Left colon (tissue), 2 donors: ENCODE measurements around the gene RAVER2. TPM values are rescaled to one million over a fixed set of nuclear protein-coding genes. Genes with fewer than 3 reads are reported as not detected.
"Not testable (repeated sequence)": the region's sequence is repeated elsewhere in the genome, so short reads cannot be mapped to it uniquely, and the experiment has no call there.

ENCODE experiments used
- ATAC-seq: fragments of 200-7000 bp; cut with Tn5 transposase; one replicate; pipeline ENCODE4 v1.9.1; 2020; ENCODE audit warnings: mild to moderate bottlenecking, moderate library complexity
- DNase-seq, 2 donors: peaks; one replicate each; pipeline ENCODE4 v3.0.0-alpha.2; 2020
- intact Hi-C, 2 donors: fragments of 100-400 bp; cut with DNase I in 1 of 2; cut with micrococcal nuclease in 1 of 2; formaldehyde crosslinking; loops; one replicate each; pipeline versions ENCODE4 v1.11.2 to v1.14.0; 2022; cut with DNase I, micrococcal nuclease
- total RNA-seq, 2 donors: library from RNA; stranded (reverse); fragmentation: NEBNext Ultra II Directional; extraction: Animal tissue kit (Norgen Biotek cat#: 25700); gene quantifications; one replicate each; pipeline ENCODE4 v1.2.1, GENCODE V29; 2021
- donor health status: DM: no; HTN: no; CAD: no.
- donor health status: DM: yes; HTN: yes; CAD: no.

RAVER2 gene
- total RNA-seq, 2 donors from 2014 or later = 47.3 to 58.0 TPM

GRCh38 chr1:64745181-64745985 lies 508 bp downstream of the RAVER2 start:
- intact Hi-C loops = no loop called here
- DNase-seq (peak; percentile 33 to 42), ATAC-seq (peak; percentile 13)

DNA sequence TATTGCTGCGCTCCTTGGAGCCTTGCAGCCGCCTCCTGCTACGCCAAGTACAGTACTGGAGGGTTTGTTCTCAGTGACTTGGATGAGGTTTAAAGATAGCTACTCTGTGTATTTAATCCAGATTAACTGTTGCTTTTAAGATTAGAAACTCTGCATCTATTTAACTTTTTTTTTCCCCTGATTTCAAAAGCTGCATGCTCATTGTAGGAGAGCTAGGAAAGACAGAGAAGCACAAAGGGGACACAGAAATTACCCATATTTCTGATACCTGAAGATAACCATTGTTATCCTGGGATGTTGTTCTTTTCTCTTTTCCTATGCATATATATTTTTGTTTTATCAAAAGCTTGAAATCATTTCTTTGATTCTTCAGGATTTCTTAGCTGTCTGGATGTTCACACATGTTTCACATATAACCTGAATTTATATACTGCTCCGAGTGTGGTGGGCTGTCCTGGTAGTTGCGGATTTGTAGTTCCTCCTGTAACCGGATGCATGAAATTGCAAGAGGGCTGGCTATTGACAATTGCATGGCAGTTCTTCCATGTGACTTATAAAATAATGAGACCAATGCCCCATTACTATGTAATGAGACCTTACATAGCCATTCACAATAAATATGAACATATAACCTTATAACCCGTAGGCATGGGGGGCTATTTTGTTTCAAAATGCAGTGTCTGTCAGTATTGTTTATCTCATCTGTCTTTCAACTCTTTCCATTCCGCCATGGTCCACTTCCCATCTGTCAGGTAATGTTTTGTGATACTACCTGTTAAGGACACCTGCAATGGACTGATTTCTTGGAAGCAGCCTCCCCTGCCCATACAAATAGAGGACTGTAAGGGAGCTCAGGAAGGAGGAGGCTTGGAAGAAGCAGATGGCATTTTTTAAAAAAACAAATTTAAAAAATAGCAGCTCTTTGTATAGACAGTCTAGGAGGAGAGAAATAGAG lies 1.4 kb downstream of the RAVER2 start:
- no peak for DNase-seq

GRCh38 chr1:64748222-64748621 lies 3.3 kb downstream of the RAVER2 start:
- intact Hi-C loops = no loop called here
- ATAC-seq (no peak), DNase-seq (no peak)

More for the DNA sequence above, 1.4 kb downstream of the RAVER2 start:
- intact Hi-C loops = no loop called here
- ATAC-seq = peak; percentile 42

DNA sequence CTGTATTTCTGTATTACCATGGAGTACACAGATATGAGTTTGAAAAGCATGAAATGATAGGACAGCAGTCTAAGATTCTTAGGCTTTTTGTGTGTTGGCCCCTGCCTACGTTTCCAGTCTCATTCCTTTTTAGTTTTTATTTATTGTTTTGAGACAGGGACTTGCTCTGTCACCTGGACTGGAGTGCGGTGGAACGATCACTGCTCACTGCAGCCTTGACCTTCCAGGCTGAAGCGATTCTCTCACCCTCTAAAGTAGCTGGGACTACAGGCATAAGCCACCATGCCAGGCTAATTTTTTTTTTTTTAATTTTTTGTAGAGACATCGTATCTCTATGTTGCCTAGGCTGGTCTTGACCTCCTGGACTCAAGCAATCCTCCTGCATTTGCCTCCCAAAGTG lies 3.8 kb downstream of the RAVER2 start:
- DNase-seq (no peak), ATAC-seq (no peak)
- intact Hi-C loops = no loop called here

- DNase-seq (no peak), ATAC-seq (no peak)
- intact Hi-C loops = no loop called here
Observed at GRCh38 chr1:64750092-64750491, 5.2 kb downstream of the RAVER2 start.

DNA sequence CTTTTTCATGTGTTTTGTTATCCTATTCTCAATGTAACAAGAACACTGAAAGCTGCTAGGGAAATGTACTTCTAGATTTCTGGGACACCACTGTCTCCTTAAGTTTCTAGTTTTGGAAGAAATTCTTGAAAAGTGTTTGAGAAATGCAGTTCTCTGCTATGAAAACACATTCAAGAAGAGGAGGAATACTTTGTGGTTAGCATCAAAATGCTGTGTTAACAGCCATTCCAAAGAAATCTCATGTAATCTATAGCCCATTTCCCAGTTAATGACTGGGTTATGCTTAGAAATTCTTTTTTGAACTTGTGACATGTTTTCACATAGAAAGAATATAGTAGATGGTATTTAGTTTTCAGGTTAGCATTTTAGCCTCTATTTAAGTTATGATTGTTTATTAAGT lies 6.0 kb downstream of the RAVER2 start:
- intact Hi-C loops = no loop called here
- DNase-seq (no peak), ATAC-seq (no peak)

DNA sequence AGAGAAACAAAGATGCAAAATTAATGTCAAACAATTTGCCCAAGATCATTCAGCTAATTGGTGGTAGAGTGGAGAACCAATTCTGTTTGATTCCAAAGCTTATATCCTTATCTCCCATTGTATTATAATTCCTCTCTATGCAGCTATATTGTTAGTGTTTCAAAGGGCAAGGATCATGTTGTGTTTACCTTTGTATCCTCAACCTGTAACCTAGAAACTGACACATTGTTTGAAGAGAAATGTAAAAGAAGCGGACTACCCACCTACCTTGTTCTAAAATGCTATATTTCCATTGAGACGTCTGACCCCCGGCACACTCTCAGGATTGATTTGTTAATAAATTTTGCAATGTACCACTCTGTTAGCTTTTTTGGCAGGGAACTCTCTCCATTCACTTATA lies 9.3 kb downstream of the RAVER2 start:
- peak; percentile 72 for ATAC-seq
- DNase-seq = no peak
- intact Hi-C loops = no loop called here

DNA sequence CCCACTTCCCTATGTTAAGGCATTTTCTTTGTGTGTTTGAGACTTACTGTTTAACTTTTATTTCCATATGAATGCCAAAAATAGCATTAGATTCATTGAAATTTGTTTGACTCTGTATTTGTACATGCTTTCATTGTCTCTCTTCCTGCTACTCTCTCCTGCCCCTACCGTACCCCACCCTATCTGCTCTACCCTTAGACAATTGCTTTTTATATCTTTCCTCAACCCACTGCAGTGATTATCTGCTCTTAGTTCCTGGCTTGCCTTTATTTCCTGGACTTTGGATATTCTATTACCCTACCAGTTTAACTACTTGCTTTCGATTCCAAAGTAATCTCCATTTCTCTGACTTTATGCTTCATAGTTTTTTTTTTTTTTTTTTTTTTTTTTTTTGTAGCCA lies 10.5 kb downstream of the RAVER2 start:
- ATAC-seq (peak; percentile 91), DNase-seq (peak in 1 of 2 donors; percentile 41)
- intact Hi-C loops = no loop called here

DNA sequence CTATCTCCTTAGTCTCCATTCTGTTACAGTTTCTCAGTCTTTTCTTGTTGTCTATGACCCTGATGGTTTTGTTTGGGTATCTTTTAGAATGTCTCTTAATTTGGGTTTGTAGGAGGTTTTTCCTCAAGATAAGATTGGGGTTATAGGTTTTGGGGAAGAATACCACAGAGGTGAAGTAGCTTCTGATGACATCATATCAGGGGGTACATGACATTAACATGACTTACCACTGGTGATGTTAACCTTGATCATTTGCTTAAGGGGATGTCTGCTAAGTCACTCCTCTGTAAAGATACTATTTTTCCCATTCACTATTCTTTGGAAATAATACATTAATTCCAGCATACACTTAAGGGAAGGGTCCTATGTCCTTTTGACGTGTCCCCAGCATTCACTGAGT lies 11.9 kb downstream of the RAVER2 start:
- intact Hi-C loops = no loop called here
- no peak for ATAC-seq
- DNase-seq = no peak

GRCh38 chr1:64757213-64757612 lies 12.3 kb downstream of the RAVER2 start:
- intact Hi-C loops = no loop called here
- DNase-seq (no peak), ATAC-seq (peak; percentile 44)

- DNase-seq = no peak
- intact Hi-C loops = no loop called here
- no peak for ATAC-seq
Observed at GRCh38 chr1:64758233-64758632, 13.4 kb downstream of the RAVER2 start.

GRCh38 chr1:64759968-64760367 lies 15.1 kb downstream of the RAVER2 start:
- intact Hi-C loops = no loop called here
- ATAC-seq (no peak), DNase-seq (no peak)

DNA sequence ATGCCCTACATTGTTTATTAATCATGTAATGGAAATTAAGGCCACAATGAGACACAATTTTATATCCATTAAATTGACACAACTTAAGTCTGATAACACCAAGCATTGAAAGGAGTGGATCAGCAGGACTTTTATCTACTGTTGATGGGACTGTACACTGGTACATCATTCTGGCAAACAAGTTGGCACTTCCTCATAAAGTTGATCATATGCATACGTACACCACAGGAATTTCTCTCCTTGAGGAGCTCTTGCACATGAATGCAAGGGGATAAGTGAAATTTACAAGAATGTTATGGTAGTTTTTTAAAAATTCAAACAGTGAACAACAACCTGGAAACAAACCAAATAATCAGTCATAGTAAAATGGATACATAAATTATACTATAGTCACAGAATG lies 20.1 kb downstream of the RAVER2 start:
- DNase-seq = no peak
- intact Hi-C loops = no loop called here
- peak; percentile 49 for ATAC-seq

GRCh38 chr1:64765826-64766225 lies 21.0 kb downstream of the RAVER2 start:
- intact Hi-C loops = no loop called here
- ATAC-seq (no peak), DNase-seq (no peak)

GRCh38 chr1:64766429-64766828 lies 21.6 kb downstream of the RAVER2 start:
- ATAC-seq (no peak), DNase-seq (no peak)
- intact Hi-C loops = no loop called here

DNA sequence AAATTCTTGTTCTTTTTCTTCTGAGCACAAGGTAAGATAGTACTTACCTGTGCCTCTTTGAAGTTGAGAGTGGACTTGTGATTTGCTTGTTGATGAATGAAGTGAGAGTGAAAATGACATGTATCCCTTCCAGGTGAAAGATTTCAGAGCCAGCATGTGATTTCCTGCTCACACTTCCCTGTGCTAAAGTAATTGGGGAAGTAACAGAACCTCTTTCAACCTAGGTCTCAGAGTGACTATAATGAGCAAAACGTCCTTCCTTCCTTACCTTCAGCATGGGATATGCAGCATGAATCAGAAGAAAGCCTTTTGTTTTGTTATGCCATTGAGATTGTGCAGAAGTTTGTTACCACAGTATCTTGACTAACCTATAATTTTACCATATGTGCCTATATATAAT lies 24.6 kb downstream of the RAVER2 start:
- ATAC-seq = peak; percentile 40
- intact Hi-C loops = no loop called here
- DNase-seq = no peak

- DNase-seq (no peak), ATAC-seq (no peak)
- intact Hi-C loops = no loop called here
Observed at GRCh38 chr1:64769971-64770370, 25.1 kb downstream of the RAVER2 start.

GRCh38 chr1:64773306-64773705 lies 28.4 kb downstream of the RAVER2 start:
- ATAC-seq, DNase-seq, intact Hi-C loops: not testable (repeated sequence)

DNA sequence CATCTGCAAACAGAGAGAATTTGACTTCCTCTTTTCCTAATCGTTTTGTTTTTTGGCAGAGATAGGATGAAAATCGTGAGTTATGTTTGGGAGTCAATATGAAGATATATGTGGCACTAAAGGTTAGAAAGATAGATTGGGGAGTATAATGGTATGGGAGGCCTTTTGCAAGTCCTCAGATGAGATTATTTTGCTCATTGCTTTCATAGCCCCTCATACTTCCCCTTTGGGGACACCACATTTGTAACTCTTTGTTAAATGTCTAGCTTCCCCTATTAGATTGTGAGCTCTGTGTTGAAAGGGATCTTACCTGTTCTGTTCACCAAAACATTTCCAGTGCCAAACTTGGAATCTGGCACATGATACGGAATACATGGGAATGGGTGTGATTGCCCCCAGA lies 30.2 kb downstream of the RAVER2 start:
- intact Hi-C loops = no loop called here
- no peak for ATAC-seq
- DNase-seq = no peak

GRCh38 chr1:64782044-64782443 lies 37.2 kb downstream of the RAVER2 start:
- intact Hi-C loops, ATAC-seq, DNase-seq: not testable (repeated sequence)
